ENCODE data around the gene SEMA4A. TPM values are rescaled to one million over a fixed set of nuclear protein-coding genes. Genes with fewer than 3 reads are reported as not detected.

Gene SEMA4A
- total RNA-seq (2022; extraction: Qiagen RNA extraction; ENCODE audit: low read depth), result 0.33 to 0.47 TPM (median 0.41 TPM) in 5 replicates

GRCh38 chr1:156153362-156153761 is at the start of gene SEMA4A:
Gene SEMA4A, plus strand, starts transcription at chr1:156153585. Its CDS starts 994 bp downstream, at chr1:156154579.

GRCh38 chr1:156114101-156114918 is 39.1 kb upstream of the SEMA4A start, which contains the start of gene LMNA:
Gene LMNA, plus strand, starts transcription at chr1:156114711. Its CDS starts 208 bp downstream, at chr1:156114919.

DNA sequence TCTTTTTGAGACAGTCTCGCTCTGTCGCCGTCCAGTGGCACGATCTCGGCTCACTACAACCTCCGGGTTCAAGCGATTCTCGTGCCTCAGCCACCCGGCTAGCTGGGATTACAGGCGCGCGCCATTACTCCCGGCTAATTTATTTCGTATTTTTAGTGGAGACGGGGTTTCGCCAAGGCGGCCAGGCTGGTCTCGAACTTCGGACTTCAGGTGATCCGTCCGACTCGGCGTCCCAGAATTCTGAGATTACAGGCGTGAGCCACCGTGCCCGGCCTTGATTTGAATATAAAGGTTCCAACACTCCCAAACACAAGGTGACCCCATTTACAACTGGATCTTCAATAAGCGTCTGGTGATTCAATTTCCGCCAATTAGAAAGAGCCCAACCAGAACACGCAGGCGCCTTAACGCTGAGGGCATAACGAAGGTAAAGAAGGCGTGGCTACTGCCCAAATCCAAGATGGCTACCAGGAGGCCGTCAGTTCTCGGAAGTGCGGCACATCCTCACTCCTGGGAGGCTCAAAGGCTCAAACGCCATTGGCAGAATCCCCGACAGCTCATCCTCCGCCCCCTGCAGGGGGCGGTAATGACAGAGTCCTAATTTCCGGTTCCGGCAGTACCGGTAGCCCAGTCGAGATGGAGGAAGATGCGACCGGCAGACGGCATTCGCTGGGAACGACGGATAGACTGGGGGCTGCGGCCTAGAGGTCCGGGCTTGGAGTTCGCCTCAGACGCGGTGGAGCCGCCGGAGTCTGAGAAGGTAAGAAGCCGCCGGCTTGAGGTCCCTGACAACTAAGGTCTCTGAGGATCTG is 40.3 kb downstream of the SEMA4A start, which contains the start of gene SLC25A44:
TSS of gene SLC25A44 (plus strand) at position 617 of the 812 bp plus-strand sequence. CDS start 5,744 bp downstream, outside the sequence.

GRCh38 chr1:156212833-156213643 is 59.7 kb downstream of the SEMA4A start, which contains the start of gene PMF1:
Gene PMF1, plus strand, starts transcription at chr1:156213007. Its CDS starts 9 bp downstream, at chr1:156213016.

Other genes with a start within 250 kb of the SEMA4A start
- gene RIT1, start 242.2 kb upstream of the SEMA4A start, total RNA-seq (2022; extraction: Qiagen RNA extraction; ENCODE audit: low read depth), result 21.5 to 24.8 TPM (median 22.5 TPM) in 5 replicates
- gene KHDC4, start 219.2 kb upstream of the SEMA4A start, total RNA-seq (2022; extraction: Qiagen RNA extraction; ENCODE audit: low read depth), result 20.1 to 26.0 TPM (median 23.3 TPM) in 5 replicates
- not detected in 5 replicates for gene RXFP4, start 211.9 kb upstream of the SEMA4A start, total RNA-seq (2022; extraction: Qiagen RNA extraction; ENCODE audit: low read depth)
- 37.0 to 47.9 TPM (median 45.4 TPM) in 5 replicates for gene ARHGEF2, start 175.0 kb upstream of the SEMA4A start, total RNA-seq (2022; extraction: Qiagen RNA extraction; ENCODE audit: low read depth)
- gene SSR2, start 132.6 kb upstream of the SEMA4A start, total RNA-seq (2022; extraction: Qiagen RNA extraction; ENCODE audit: low read depth), result 260 to 269 TPM (median 265 TPM) in 5 replicates
- gene UBQLN4, start 99.8 kb upstream of the SEMA4A start, total RNA-seq (2022; extraction: Qiagen RNA extraction; ENCODE audit: low read depth), result 32.7 to 44.1 TPM (median 39.4 TPM) in 5 replicates
- 155 to 166 TPM (median 160 TPM) in 5 replicates for gene LAMTOR2, start 98.8 kb upstream of the SEMA4A start, total RNA-seq (2022; extraction: Qiagen RNA extraction; ENCODE audit: low read depth)
- gene RAB25, start 92.4 kb upstream of the SEMA4A start, total RNA-seq (2022; extraction: Qiagen RNA extraction; ENCODE audit: low read depth), result not detected in 5 replicates
- gene MEX3A, start 71.1 kb upstream of the SEMA4A start, total RNA-seq (2022; extraction: Qiagen RNA extraction; ENCODE audit: low read depth), result 0.98 to 2.3 TPM (median 1.8 TPM) in 5 replicates
- gene LMNA, start 38.9 kb upstream of the SEMA4A start, total RNA-seq (2022; extraction: Qiagen RNA extraction; ENCODE audit: low read depth), result 635 to 777 TPM (median 765 TPM) in 5 replicates
- 26.0 to 29.3 TPM (median 27.2 TPM) in 5 replicates for gene SLC25A44, start 40.5 kb downstream of the SEMA4A start, total RNA-seq (2022; extraction: Qiagen RNA extraction; ENCODE audit: low read depth)
- 55.2 to 64.4 TPM (median 59.5 TPM) in 5 replicates for gene PMF1, start 59.4 kb downstream of the SEMA4A start, total RNA-seq (2022; extraction: Qiagen RNA extraction; ENCODE audit: low read depth)
- gene BGLAP, start 88.6 kb downstream of the SEMA4A start, total RNA-seq (2022; extraction: Qiagen RNA extraction; ENCODE audit: low read depth), result 0.23 to 1.0 TPM (median 0.61 TPM) in 4 of 5 replicates, not detected in the other
- gene PAQR6, start 94.5 kb downstream of the SEMA4A start, total RNA-seq (2022; extraction: Qiagen RNA extraction; ENCODE audit: low read depth), result 2.4 to 5.5 TPM (median 3.3 TPM) in 5 replicates
- 40.9 to 46.9 TPM (median 43.9 TPM) in 5 replicates for gene SMG5, start 129.2 kb downstream of the SEMA4A start, total RNA-seq (2022; extraction: Qiagen RNA extraction; ENCODE audit: low read depth)
- 6.0 to 7.9 TPM (median 7.5 TPM) in 5 replicates for gene TMEM79, start 130.7 kb downstream of the SEMA4A start, total RNA-seq (2022; extraction: Qiagen RNA extraction; ENCODE audit: low read depth)
- 33.0 to 47.2 TPM (median 42.7 TPM) in 5 replicates for gene GLMP, start 142.1 kb downstream of the SEMA4A start, total RNA-seq (2022; extraction: Qiagen RNA extraction; ENCODE audit: low read depth)
- gene VHLL, start 145.7 kb downstream of the SEMA4A start, total RNA-seq (2022; extraction: Qiagen RNA extraction; ENCODE audit: low read depth), result not detected in 5 replicates
- 379 to 412 TPM (median 408 TPM) in 5 replicates for gene CCT3, start 184.7 kb downstream of the SEMA4A start, total RNA-seq (2022; extraction: Qiagen RNA extraction; ENCODE audit: low read depth)
- 1.9 to 3.5 TPM (median 2.2 TPM) in 5 replicates for gene TSACC, start 184.9 kb downstream of the SEMA4A start, total RNA-seq (2022; extraction: Qiagen RNA extraction; ENCODE audit: low read depth)
- not detected in 5 replicates for gene RHBG, start 215.6 kb downstream of the SEMA4A start, total RNA-seq (2022; extraction: Qiagen RNA extraction; ENCODE audit: low read depth)

Measured in A549 treated with GW870086 at 1 μM for 4 hours (cell line).